Measurements from ENCODE around the gene PCDHGA8.
"Not testable (repeated sequence)": the region's sequence is repeated elsewhere in the genome, so short reads cannot be mapped to it uniquely, and the experiment has no call there.

The PCDHGA8 gene

GRCh38 chr5:141411575-141411974 lies 19.1 kb downstream of the PCDHGA8 start:
- H3K4me3 ChIP-seq (ENCODE audit: low read depth, low read length), result no peak overlapping the region
- TF ChIP-seq CTCF (IDR thresholded peaks at IDR 0.05; ENCODE audit: borderline replicate concordance, insufficient read depth, low read depth, low read length), result no peak

- peak; percentile 66 for TF ChIP-seq CTCF (IDR thresholded peaks at IDR 0.05; ENCODE audit: borderline replicate concordance, insufficient read depth, low read depth, low read length)
- H3K4me3 ChIP-seq (ENCODE audit: low read depth, low read length), result peak within 1 kb of the TSS; percentile 79
These were observed 20.6 kb downstream of the PCDHGA8 start, which contains the start of gene PCDHGA10 for GRCh38 chr5:141412854-141413539. Gene PCDHGA10 (plus strand): TSS chr5:141412987. CDS start chr5:141413176, 189 bp downstream.

GRCh38 chr5:141413540-141414069 lies 21.2 kb downstream of the PCDHGA8 start:
- no peak for TF ChIP-seq CTCF (IDR thresholded peaks at IDR 0.05; ENCODE audit: borderline replicate concordance, insufficient read depth, low read depth, low read length)
- peak overlapping the region; percentile 79 for H3K4me3 ChIP-seq (ENCODE audit: low read depth, low read length)

GRCh38 chr5:141414548-141415274 lies 22.3 kb downstream of the PCDHGA8 start:
- not testable (repeated sequence) for H3K4me3 ChIP-seq (ENCODE audit: low read depth, low read length)

GRCh38 chr5:141415275-141415618 lies 22.8 kb downstream of the PCDHGA8 start:
- not testable (repeated sequence) for H3K4me3 ChIP-seq (ENCODE audit: low read depth, low read length)

GRCh38 chr5:141417494-141418172 lies 25.2 kb downstream of the PCDHGA8 start, which contains the start of gene PCDHGB7:
Gene PCDHGB7 (plus strand): TSS chr5:141417677. CDS start chr5:141417860, 183 bp downstream.
- H3K4me3 ChIP-seq (ENCODE audit: low read depth, low read length), result peak within 1 kb of the TSS; percentile 61
- peak; percentile 82 for TF ChIP-seq CTCF (IDR thresholded peaks at IDR 0.05; ENCODE audit: borderline replicate concordance, insufficient read depth, low read depth, low read length)

GRCh38 chr5:141419074-141419880 lies 26.8 kb downstream of the PCDHGA8 start:
- H3K4me3 ChIP-seq (ENCODE audit: low read depth, low read length), result no peak overlapping the region
- no peak for TF ChIP-seq CTCF (IDR thresholded peaks at IDR 0.05; ENCODE audit: borderline replicate concordance, insufficient read depth, low read depth, low read length)

Data from GM12875 (cell line).